Right lobe of liver (tissue), 6 donors: ENCODE results near the gene CCDC68. TPM values are rescaled to one million over a fixed set of nuclear protein-coding genes. Genes with fewer than 3 reads are reported as not detected.

Experiments
- ATAC-seq, 4 donors: fragments of 200-7000 bp; cut with Tn5 transposase; one replicate each; pipeline ENCODE4 v1.9.1; 2020; ENCODE audit warnings: mild to moderate bottlenecking in 4 of 4, moderate library complexity in 4 of 4
- DNase-seq, 3 donors: peaks; one replicate each; pipeline ENCODE4 v3.0.0-alpha.2; 2020
- H3K27ac ChIP-seq, 3 donors: fragments of 200-600 bp; one replicate each; pipeline ENCODE4 v1.8.0; 2022
- H3K27me3 ChIP-seq, 2 donors: fragments of 200-600 bp; one replicate each; pipeline ENCODE4 v1.8.0; 2022
- H3K36me3 ChIP-seq, 4 donors: fragments of 200-600 bp; sonication (generic) in 1 of 4; one replicate each; pipeline versions ENCODE4 v1.5.1 to v1.8.0; 2017 to 2022; ENCODE audit warnings: control low read depth in 1 of 4
- H3K4me1 ChIP-seq, 4 donors: fragments of 200-600 bp; sonication (generic) in 1 of 4; one replicate each; pipeline versions ENCODE4 v1.5.1 to v1.8.0; 2017 to 2022; ENCODE audit warnings: control low read depth in 1 of 4
- H3K4me3 ChIP-seq, 3 donors: fragments of 200-600 bp; one replicate each; pipeline ENCODE4 v1.8.0; 2022
- H3K9me3 ChIP-seq, 4 donors: fragments of 200-600 bp; sonication (generic) in 1 of 4; one replicate each; pipeline versions ENCODE4 v1.5.1 to v1.8.0; 2017 to 2022; ENCODE audit warnings: control low read depth in 1 of 4
- POLR2A ChIP-seq: fragments of 450-650 bp; IDR thresholded peaks from one replicate; pipeline ENCODE4 v1.6.1; 2017; ENCODE audit warnings: antibody characterized with exemption, mild to moderate bottlenecking
- WGBS: methylation state at CpG from one replicate; pipeline ENCODE4 v1.1.6; 2018; ENCODE audit warnings: low coverage, low lambda C conversion rate; ENCODE audit not compliant: insufficient coverage; ENCODE audit errors: missing lambda C conversion rate; 5-methylcytosine and 5-hydroxymethylcytosine counted together
- intact Hi-C, 2 donors: fragments of 100-400 bp; cut with DNase I; formaldehyde crosslinking; loops; one replicate each; pipeline versions ENCODE4 v1.11.2 to v1.14.1; 2022
- total RNA-seq, 6 experiments: library from RNA; depleted of rRNA in 2 of 6; stranded (reverse); fragments of >200 nt in 2 of 6; fragmentation: NEBNext Ultra II Directional in 3 of 6; extraction: Animal tissue kit (Norgen Biotek cat#: 25700) in 3 of 6; gene quantifications; one replicate each; pipeline versions ENCODE4 v1.1.0 to v1.2.4, GENCODE V29; 2016 to 2023
- TF ChIP-seq, protein P1 (sequence below), 4 donors: fragments of 200-600 bp in 3 of 4; fragments of 450-650 bp in 1 of 4; IDR thresholded peaks; one replicate each; pipeline versions ENCODE4 v1.5.1 to v1.8.0; 2016 to 2022; ENCODE audit warnings: antibody characterized with exemption in 4 of 4, mild to moderate bottlenecking in 2 of 4
- donor health status: DM: no; HTN: yes; CAD: no.
- donor health status: DM: no; HTN: no; CAD: no.
- donor health status: DM: no; HTN: no; CAD: no.
- donor health status: DM: no; HTN: yes; CAD: no.
- donor health status: DM: no; HTN: yes; CAD: no.

Gene CCDC68
- total RNA-seq, 6 experiments from 2014 or later: 3.1 to 17.3 (median 9.3) TPM

DNA sequence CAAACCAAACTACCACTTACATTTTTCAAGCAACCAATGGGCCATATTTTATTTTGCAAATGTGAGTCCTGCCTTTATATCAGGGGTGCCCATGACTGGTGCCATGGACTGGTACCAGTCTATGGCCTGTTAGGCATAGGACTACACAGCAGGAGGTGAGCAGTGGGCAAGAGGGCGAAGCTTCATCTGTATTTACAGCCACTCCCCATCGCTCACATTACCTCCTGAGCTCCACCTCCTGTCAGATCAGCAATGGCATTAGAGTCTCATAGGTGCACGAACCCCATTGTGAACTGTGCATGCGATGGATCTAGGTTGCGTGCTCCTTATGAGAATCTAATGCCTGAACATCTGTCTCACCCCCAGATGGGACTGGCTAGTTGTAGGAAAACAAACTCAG, 53.6 kb downstream of the CCDC68 start:
- Histone ChIP-seq H3K36me3 (no peaks in the 10 kb centered on the region), H3K27ac (no peak overlapping the region), H3K27me3 (no peaks in the 10 kb centered on the region), H3K9me3 (no peaks in the 10 kb centered on the region), H3K4me3 (no peak overlapping the region), H3K4me1 (no peaks in the 10 kb centered on the region)
- ATAC-seq (no peak), DNase-seq (no peak)
- WGBS: 93% methylated on average over 5 of the region's 5 CpGs
- intact Hi-C loops: no loop called here
- TF ChIP-seq, protein P1, sequence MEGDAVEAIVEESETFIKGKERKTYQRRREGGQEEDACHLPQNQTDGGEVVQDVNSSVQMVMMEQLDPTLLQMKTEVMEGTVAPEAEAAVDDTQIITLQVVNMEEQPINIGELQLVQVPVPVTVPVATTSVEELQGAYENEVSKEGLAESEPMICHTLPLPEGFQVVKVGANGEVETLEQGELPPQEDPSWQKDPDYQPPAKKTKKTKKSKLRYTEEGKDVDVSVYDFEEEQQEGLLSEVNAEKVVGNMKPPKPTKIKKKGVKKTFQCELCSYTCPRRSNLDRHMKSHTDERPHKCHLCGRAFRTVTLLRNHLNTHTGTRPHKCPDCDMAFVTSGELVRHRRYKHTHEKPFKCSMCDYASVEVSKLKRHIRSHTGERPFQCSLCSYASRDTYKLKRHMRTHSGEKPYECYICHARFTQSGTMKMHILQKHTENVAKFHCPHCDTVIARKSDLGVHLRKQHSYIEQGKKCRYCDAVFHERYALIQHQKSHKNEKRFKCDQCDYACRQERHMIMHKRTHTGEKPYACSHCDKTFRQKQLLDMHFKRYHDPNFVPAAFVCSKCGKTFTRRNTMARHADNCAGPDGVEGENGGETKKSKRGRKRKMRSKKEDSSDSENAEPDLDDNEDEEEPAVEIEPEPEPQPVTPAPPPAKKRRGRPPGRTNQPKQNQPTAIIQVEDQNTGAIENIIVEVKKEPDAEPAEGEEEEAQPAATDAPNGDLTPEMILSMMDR (IDR thresholded peaks at IDR 0.05): no peak
- TF ChIP-seq POLR2A: no peak

DNA sequence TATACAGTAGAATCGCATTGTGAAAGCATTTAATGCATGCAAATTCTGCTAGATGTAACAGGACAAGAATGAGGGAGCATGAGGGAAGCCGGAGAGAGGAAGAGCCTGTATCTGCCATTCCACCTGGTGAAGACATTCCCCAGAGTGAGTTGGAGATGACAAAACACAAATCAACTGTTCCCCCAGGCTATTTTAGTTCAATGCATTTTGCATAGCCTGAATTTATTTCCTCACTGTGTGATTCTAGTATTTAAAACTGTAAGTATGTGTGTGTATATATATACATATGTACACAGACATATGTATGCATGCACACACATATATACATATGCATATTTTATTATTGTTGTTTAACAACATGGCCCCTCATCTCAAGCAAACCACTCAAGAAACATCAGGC, 54.7 kb downstream of the CCDC68 start:
- H3K4me1 ChIP-seq: no peaks in the 10 kb centered on the region
- no peaks in the 10 kb centered on the region for H3K9me3 ChIP-seq
- intact Hi-C loops: no loop called here
- DNase-seq: no peak
- 100% methylated on average over 2 of the region's 2 CpGs for WGBS
- TF ChIP-seq POLR2A: no peak
- TF ChIP-seq, protein P1 (IDR thresholded peaks at IDR 0.05): no peak
- no peak for ATAC-seq
- no peaks in the 10 kb centered on the region for H3K27me3 ChIP-seq
- H3K4me3 ChIP-seq: no peak overlapping the region
- H3K27ac ChIP-seq: no peak overlapping the region
- H3K36me3 ChIP-seq: no peaks in the 10 kb centered on the region

DNA sequence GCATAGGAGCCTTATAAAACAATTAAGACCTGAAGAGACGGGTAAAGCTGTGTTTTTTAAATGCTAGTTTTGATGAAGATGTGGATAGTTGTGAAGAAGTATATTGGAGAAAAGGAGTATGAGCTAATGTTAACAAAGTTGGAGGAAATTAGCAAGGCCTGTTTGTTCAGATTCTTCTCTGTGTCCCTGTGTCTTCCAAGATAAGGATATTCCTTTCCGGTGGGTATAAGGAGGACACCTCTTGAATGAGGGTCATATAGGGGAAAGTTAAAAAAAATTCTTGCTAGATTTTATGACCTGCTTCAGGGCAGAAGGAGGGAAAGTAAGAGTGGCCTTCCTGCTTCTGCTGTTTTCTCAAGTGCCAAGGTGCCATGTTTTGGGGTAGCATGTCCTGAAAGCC, 59.0 kb downstream of the CCDC68 start:
- intact Hi-C loops: no loop called here
- TF ChIP-seq, protein P1 (IDR thresholded peaks at IDR 0.05): no peak
- no peak for TF ChIP-seq POLR2A
- Histone ChIP-seq H3K27me3 (no peaks in the 10 kb centered on the region), H3K9me3 (no peaks in the 10 kb centered on the region), H3K4me1 (no peaks in the 10 kb centered on the region), H3K27ac (no peak overlapping the region), H3K36me3 (no peaks in the 10 kb centered on the region), H3K4me3 (no peak overlapping the region)
- no peak for ATAC-seq
- no peak for DNase-seq
- whole genome bisulfite sequencing: 90% methylated on average over 2 of the region's 2 CpGs

DNA sequence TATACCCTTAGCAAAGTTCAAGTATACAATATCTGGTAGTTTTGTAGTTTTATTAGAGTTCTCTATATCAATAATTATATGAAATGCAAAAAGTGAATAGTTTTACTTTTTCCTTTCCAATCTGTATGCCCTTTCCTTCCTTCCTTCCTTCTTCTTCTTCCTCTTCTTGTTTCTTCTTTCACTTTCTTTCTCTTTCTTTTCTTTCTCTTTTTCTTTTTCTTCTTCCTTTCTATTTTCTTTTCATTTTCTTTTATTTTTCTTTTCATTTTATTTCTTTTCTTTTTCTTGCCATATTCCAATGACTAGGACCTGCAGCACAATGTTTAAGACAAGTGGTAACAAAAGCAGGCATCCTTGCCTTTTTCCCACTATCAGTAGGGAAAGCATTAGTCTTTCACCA, 59.8 kb downstream of the CCDC68 start:
- no peak for DNase-seq
- no peak overlapping the region for H3K4me3 ChIP-seq

More for the DNA sequence above, 59.8 kb downstream of the CCDC68 start:
- Histone ChIP-seq H3K36me3 (no peaks in the 10 kb centered on the region), H3K27ac (no peak overlapping the region), H3K27me3 (no peaks in the 10 kb centered on the region), H3K4me1 (no peaks in the 10 kb centered on the region), H3K9me3 (no peaks in the 10 kb centered on the region)
- intact Hi-C loops: no loop called here
- no peak for TF ChIP-seq POLR2A
- TF ChIP-seq, protein P1 (IDR thresholded peaks at IDR 0.05): no peak
- ATAC-seq: no peak
